ENCODE data around the gene FEM1C. TPM values are rescaled to one million over a fixed set of nuclear protein-coding genes. Genes with fewer than 3 reads are reported as not detected.

FEM1C gene
- total and polyA plus RNA-seq, 2 of the 4 experiments (the other 2 are of a cell fraction) = 6.3 to 21.5 TPM

- ChIA-PET POLR2A (ENCODE audit: unreplicated experiment) (no interaction called here), CTCF (no interaction called here)
- no peak overlapping the region for H3K4ac ChIP-seq (ENCODE audit: low read depth, low read length)
- no peak overlapping the region for H2AFZ ChIP-seq (replicated peaks; ENCODE audit: low read length, poor library complexity)
- no peak overlapping the region for H3K9ac ChIP-seq (ENCODE audit: low read depth, low read length)
- BruUV-seq (replicated peaks) = no TSS peak
- ATAC-seq (ENCODE audit: low read depth) (no peak), DNase-seq (no peak)
- WGBS, 2 experiments (ENCODE audit: extremely low coverage in 2 of 2, insufficient read length in 1 of 2) = no CpG with 5 or more reads among the region's 2 CpGs
- no peak overlapping the region for H3K56ac ChIP-seq (ENCODE audit: extremely low read depth, insufficient read depth, low read length)
- H2BK5ac ChIP-seq (ENCODE audit: low read depth, low read length, poor library complexity, severe bottlenecking) = no peak overlapping the region
- no peak overlapping the region for H4K91ac ChIP-seq (ENCODE audit: insufficient read depth, low read depth, low read length)
- H3K4me2 ChIP-seq (ENCODE audit: low read depth, low read length) = no peak overlapping the region
- no peaks in the 10 kb centered on the region for H4K20me1 ChIP-seq (ENCODE audit: insufficient read depth, low read length)
- H3K4me3 ChIP-seq (ENCODE audit: insufficient read depth, low read depth, low read length) = no peak overlapping the region
- no peak overlapping the region for H2BK20ac ChIP-seq (ENCODE audit: low read depth, low read length)
- no peak overlapping the region for H2AK9ac ChIP-seq (replicated peaks; ENCODE audit: low read depth, low read length, poor library complexity)
- H4K5ac ChIP-seq (ENCODE audit: low read depth, low read length) = no peak overlapping the region
- H2BK120ac ChIP-seq (ENCODE audit: low read depth, low read length) = no peak overlapping the region
- no peak overlapping the region for H3K27ac ChIP-seq (ENCODE audit: insufficient read depth, low read length)
- in situ Hi-C loops (cut with MboI; ENCODE audit: low sequenced_read_pairs) = no loop called here
- H2AK5ac ChIP-seq (ENCODE audit: low read depth, low read length) = no peak overlapping the region
- dilution Hi-C loops (cut with HindIII; ENCODE audit: low sequenced_read_pairs, unreplicated experiment) = no loop called here
- H3K23ac ChIP-seq (ENCODE audit: low read depth, low read length) = no peak overlapping the region
- H2BK15ac ChIP-seq (ENCODE audit: low read depth, low read length) = no peak overlapping the region
- no peaks in the 10 kb centered on the region for H3K9me1 ChIP-seq (ENCODE audit: insufficient read depth, low read length)
- H3K79me1 ChIP-seq (ENCODE audit: low read depth in 1 of 2, low read length in 2 of 2) = no peaks in the 10 kb centered on the region
- no peak overlapping the region for H3K14ac ChIP-seq (replicated peaks; ENCODE audit: low read depth, low read length)
- TF ChIP-seq CHD1 (IDR thresholded peaks at IDR 0.05; ENCODE audit: low read depth, low read length) (no peak), CEBPB (IDR thresholded peaks at IDR 0.05; ENCODE audit: low read depth, low read length) (no peak), POLR2A (IDR thresholded peaks at IDR 0.05; ENCODE audit: low read depth, low read length) (no peak), ELK1 (IDR thresholded peaks at IDR 0.05; ENCODE audit: borderline replicate concordance, low read depth, low read length) (no peak), MAFK (IDR thresholded peaks at IDR 0.05; ENCODE audit: low read depth, low read length) (no peak), NFE2L2 (IDR thresholded peaks at IDR 0.05; ENCODE audit: low read depth, low read length) (no peak), SMC3 (IDR thresholded peaks at IDR 0.05; ENCODE audit: low read depth, low read length) (no peak), MXI1 (IDR thresholded peaks at IDR 0.05; ENCODE audit: borderline replicate concordance, low read depth, low read length) (no peak), RAD21 (IDR thresholded peaks at IDR 0.05; ENCODE audit: low read length) (no peak), RCOR1 (IDR thresholded peaks at IDR 0.05; ENCODE audit: insufficient replicate concordance, low read length) (no peak), MAZ (IDR thresholded peaks at IDR 0.05; ENCODE audit: borderline replicate concordance, low read depth, low read length) (no peak), USF2 (IDR thresholded peaks at IDR 0.05; ENCODE audit: low read depth, low read length) (no peak), BHLHE40 (IDR thresholded peaks at IDR 0.05; ENCODE audit: low read depth, low read length) (no peak)
- H3K18ac ChIP-seq (ENCODE audit: low read depth, low read length) = no peak overlapping the region
- no peaks in the 10 kb centered on the region for H3K36me3 ChIP-seq (ENCODE audit: control insufficient read depth, insufficient read depth, low read length)
- no peaks in the 10 kb centered on the region for H3K4me1 ChIP-seq (ENCODE audit: control insufficient read depth, insufficient read depth, low read length)
- intact Hi-C loops (cut with micrococcal nuclease) = no loop called here
- H3K27me3 ChIP-seq (ENCODE audit: control insufficient read depth, insufficient read depth, low read length) = no peaks in the 10 kb centered on the region
- no peaks in the 10 kb centered on the region for H3K9me3 ChIP-seq (ENCODE audit: control insufficient read depth, insufficient read depth, low read length)
- no peak overlapping the region for H4K8ac ChIP-seq (ENCODE audit: low read depth in 2 of 2, low read length in 2 of 2)
Observed at GRCh38 chr5:115478281-115478680, 66.3 kb downstream of the FEM1C start.
